Osteoblast (primary cell): ENCODE measurements around the gene TXK. TPM values are rescaled to one million over a fixed set of nuclear protein-coding genes. Genes with fewer than 3 reads are reported as not detected.

Source experiments
- DNase-seq: peaks from one replicate; pipeline ENCODE4 v3.0.0; 2011; ENCODE audit warnings: low spot score, mixed read lengths; ENCODE audit not compliant: insufficient read length; ENCODE audit errors: missing footprints
- H2AFZ ChIP-seq: 2 replicates; pipeline ENCODE4 v1.6.0; 2011; ENCODE audit warnings: mild to moderate bottlenecking, low read length
- H3K27ac ChIP-seq: 2 replicates; pipeline ENCODE4 v1.5.1; 2011; ENCODE audit warnings: mild to moderate bottlenecking, low read depth, low read length, moderate library complexity
- H3K27me3 ChIP-seq: 2 replicates; pipeline ENCODE4 v1.6.0; 2012; ENCODE audit warnings: mild to moderate bottlenecking, control low read depth, inconsistent platforms, low read length, moderate library complexity; ENCODE audit not compliant: insufficient read depth
- H3K36me3 ChIP-seq: 2 replicates; pipeline ENCODE4 v1.5.1; 2011; ENCODE audit warnings: mild to moderate bottlenecking, low read length, control low read depth, moderate library complexity; ENCODE audit not compliant: insufficient read depth
- H3K4me1 ChIP-seq: 2 replicates; pipeline ENCODE4 v1.5.1; 2011; ENCODE audit warnings: mild to moderate bottlenecking, low read length, control low read depth, moderate library complexity; ENCODE audit not compliant: insufficient read depth
- H3K4me2 ChIP-seq: 2 replicates; pipeline ENCODE4 v1.6.0; 2011; ENCODE audit warnings: mild to moderate bottlenecking, low read length; ENCODE audit not compliant: insufficient read depth
- H3K4me3 ChIP-seq: fragments of 200-600 bp; sonication (generic); 3 replicates; pipeline ENCODE4 v1.5.1; 2012; ENCODE audit warnings: mild to moderate bottlenecking, low read length, inconsistent platforms; ENCODE audit not compliant: insufficient read depth
- H3K79me2 ChIP-seq: 2 replicates; pipeline ENCODE4 v1.6.0; 2012; ENCODE audit warnings: mild to moderate bottlenecking, low read length, control low read depth, inconsistent platforms; ENCODE audit not compliant: insufficient read depth
- H3K9me3 ChIP-seq: 2 replicates; pipeline ENCODE4 v1.5.1; 2011; ENCODE audit warnings: low read depth, low read length, control low read depth
- H4K20me1 ChIP-seq: 2 replicates; pipeline ENCODE4 v1.6.0; 2012; ENCODE audit warnings: mild to moderate bottlenecking, low read length, control low read depth; ENCODE audit not compliant: insufficient read depth
- CTCF ChIP-seq: IDR thresholded peaks from 2 replicates; pipeline ENCODE4 v1.5.1; 2011; ENCODE audit warnings: mild to moderate bottlenecking, low read depth, low read length, moderate library complexity; ENCODE audit errors: extremely low read depth
- total RNA-seq: library from RNA; depleted of rRNA; stranded (reverse); fragments of >200 nt; gene quantifications from 2 replicates; pipeline ENCODE4 v1.2.3, GENCODE V29; 2012

Gene TXK
- total RNA-seq, 1 donor: 0.72 TPM

DNA sequence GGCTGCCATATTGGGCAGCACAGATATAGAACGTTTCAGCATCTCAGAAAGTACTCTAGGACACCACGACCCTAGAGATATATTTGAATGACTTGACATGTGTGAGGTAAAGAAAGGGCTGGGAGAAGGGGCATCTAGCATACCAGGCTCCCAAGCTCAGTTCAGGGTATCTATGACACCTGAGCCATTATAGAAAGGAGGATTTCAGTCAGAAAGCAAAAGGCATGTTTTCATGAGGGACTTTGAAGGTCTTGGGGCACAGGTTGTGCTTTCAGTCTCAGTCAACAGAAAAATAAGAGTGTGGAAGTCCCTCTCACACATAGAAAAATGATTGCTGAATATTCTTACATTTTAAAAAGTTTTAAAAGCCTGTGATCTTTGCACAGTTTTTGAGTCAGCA, 65.9 kb downstream of the TXK start:
- Histone ChIP-seq H3K27ac (no peak overlapping the region), H3K27me3 (no peaks in the 10 kb centered on the region), H3K79me2 (no peaks in the 10 kb centered on the region), H3K4me1 (no peaks in the 10 kb centered on the region), H3K4me2 (no peak overlapping the region), H3K36me3 (no peaks in the 10 kb centered on the region), H3K4me3 (no peak overlapping the region), H3K9me3 (no peaks in the 10 kb centered on the region), H4K20me1 (no peaks in the 10 kb centered on the region), H2AFZ (no peak overlapping the region)
- DNase-seq: no peak
- TF ChIP-seq CTCF: no peak

GRCh38 chr4:48067536-48067935, 66.5 kb downstream of the TXK start:
- TF ChIP-seq CTCF: no peak
- DNase-seq: no peak
- Histone ChIP-seq H3K4me2 (no peak overlapping the region), H2AFZ (no peak overlapping the region), H3K4me1 (no peaks in the 10 kb centered on the region), H3K36me3 (no peaks in the 10 kb centered on the region), H3K27me3 (no peaks in the 10 kb centered on the region), H3K4me3 (no peak overlapping the region), H3K9me3 (no peaks in the 10 kb centered on the region), H3K27ac (no peak overlapping the region), H4K20me1 (no peaks in the 10 kb centered on the region), H3K79me2 (no peaks in the 10 kb centered on the region)

- Histone ChIP-seq H3K79me2 (no peaks in the 10 kb centered on the region), H4K20me1 (no peaks in the 10 kb centered on the region), H3K4me1 (no peaks in the 10 kb centered on the region), H3K9me3 (no peaks in the 10 kb centered on the region), H3K36me3 (no peaks in the 10 kb centered on the region), H3K4me2 (no peak overlapping the region), H3K27me3 (no peaks in the 10 kb centered on the region), H3K4me3 (no peak overlapping the region), H2AFZ (no peak overlapping the region), H3K27ac (no peak overlapping the region)
- no peak for DNase-seq
- TF ChIP-seq CTCF: no peak
These were observed 68.4 kb downstream of the TXK start for GRCh38 chr4:48065587-48066052.

DNA sequence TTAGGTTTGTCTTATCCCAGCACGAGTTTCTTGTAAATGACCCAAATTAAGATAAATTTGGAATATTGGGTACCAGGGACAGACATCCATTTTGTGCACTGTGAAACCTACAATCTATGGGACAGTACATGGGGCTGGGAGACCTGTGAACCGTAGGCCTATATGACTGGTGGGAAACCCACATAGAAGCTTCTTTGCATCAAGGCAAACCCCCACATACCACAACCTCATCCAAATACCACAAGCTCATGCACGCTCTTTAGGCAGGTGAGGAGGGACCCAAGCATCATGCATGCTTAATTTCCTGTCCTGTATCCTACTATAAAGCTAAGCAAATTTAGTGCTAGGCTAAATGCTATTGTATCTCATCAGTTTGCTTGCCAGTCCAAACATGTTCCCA, 69.7 kb downstream of the TXK start:
- no peak overlapping the region for H2AFZ ChIP-seq
- H3K4me2 ChIP-seq: no peak overlapping the region
- no peaks in the 10 kb centered on the region for H3K4me1 ChIP-seq
- H3K79me2 ChIP-seq: no peaks in the 10 kb centered on the region
- no peak for DNase-seq
- no peaks in the 10 kb centered on the region for H4K20me1 ChIP-seq
- no peaks in the 10 kb centered on the region for H3K36me3 ChIP-seq
- no peaks in the 10 kb centered on the region for H3K9me3 ChIP-seq
- H3K27ac ChIP-seq: no peak overlapping the region
- no peak for TF ChIP-seq CTCF
- H3K27me3 ChIP-seq: no peaks in the 10 kb centered on the region
- H3K4me3 ChIP-seq: no peak overlapping the region
